Mesodermal cell (in vitro differentiated cells): Measurements from ENCODE around the gene LYRM1.
"Not testable (repeated sequence)": the region's sequence is repeated elsewhere in the genome, so short reads cannot be mapped to it uniquely, and the experiment has no call there.

Source experiments
- H3K27ac ChIP-seq: 2 replicates; pipeline ENCODE4 v1.7.0; 2013; ENCODE audit warnings: mild to moderate bottlenecking, low read depth, low read length, moderate library complexity; ENCODE audit not compliant: severe bottlenecking
- H3K36me3 ChIP-seq: 2 replicates; pipeline ENCODE4 v1.7.1; 2013; ENCODE audit warnings: mild to moderate bottlenecking, low read length, moderate library complexity; ENCODE audit not compliant: control insufficient read depth, insufficient read depth
- H3K4me1 ChIP-seq: one replicate; pipeline ENCODE4 v1.7.1; 2013; ENCODE audit warnings: mild to moderate bottlenecking, low read length; ENCODE audit not compliant: insufficient read depth, control insufficient read depth, poor library complexity, severe bottlenecking
- H3K4me3 ChIP-seq: 2 replicates; pipeline ENCODE4 v1.7.0; 2013; ENCODE audit warnings: low read length, control low read depth, mild to moderate bottlenecking; ENCODE audit not compliant: insufficient read depth, poor library complexity, severe bottlenecking; ENCODE audit errors: extremely low read depth
- H3K9me3 ChIP-seq: 2 replicates; pipeline ENCODE4 v1.7.1; 2013; ENCODE audit warnings: mild to moderate bottlenecking, low read length, moderate library complexity; ENCODE audit not compliant: control insufficient read depth
- whole genome bisulfite sequencing, 2 experiments: methylation state at CpG; one replicate each; pipeline ENCODE4 v1.1.5; 2013; ENCODE audit warnings: missing lambda C conversion rate in 2 of 2; ENCODE audit not compliant: insufficient coverage in 2 of 2; 5-methylcytosine and 5-hydroxymethylcytosine counted together

The LYRM1 gene

DNA sequence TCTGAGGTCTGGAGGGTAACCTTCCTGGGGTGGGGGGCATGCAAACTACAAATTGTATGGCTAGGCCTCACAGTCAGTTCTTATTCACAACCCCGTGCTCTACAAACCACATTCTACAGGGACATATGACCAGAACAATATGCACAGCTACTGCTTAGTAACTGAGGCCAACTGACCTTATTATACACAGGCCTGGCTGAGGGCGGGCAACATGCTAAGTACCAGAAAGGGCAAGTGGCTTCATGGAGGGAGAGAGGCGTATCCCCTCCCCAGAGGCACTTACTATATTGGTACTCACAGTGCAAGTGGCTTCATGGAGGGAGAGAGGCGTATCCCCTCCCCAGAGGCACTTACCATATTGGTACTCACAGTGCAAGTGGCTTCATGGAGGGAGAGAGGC, 39.6 kb upstream of the LYRM1 start:
- Histone ChIP-seq H3K4me1 (peaks cover 24% of the 10 kb centered on the region), H3K36me3 (peaks cover 51% of the 10 kb centered on the region)
- H3K9me3 ChIP-seq, H3K27ac ChIP-seq, H3K4me3 ChIP-seq: not testable (repeated sequence)
- 100% methylated on average over 1 of the region's 4 CpGs; no CpG with 5 or more reads in 1 of the 2 experiments for WGBS, 2 experiments

DNA sequence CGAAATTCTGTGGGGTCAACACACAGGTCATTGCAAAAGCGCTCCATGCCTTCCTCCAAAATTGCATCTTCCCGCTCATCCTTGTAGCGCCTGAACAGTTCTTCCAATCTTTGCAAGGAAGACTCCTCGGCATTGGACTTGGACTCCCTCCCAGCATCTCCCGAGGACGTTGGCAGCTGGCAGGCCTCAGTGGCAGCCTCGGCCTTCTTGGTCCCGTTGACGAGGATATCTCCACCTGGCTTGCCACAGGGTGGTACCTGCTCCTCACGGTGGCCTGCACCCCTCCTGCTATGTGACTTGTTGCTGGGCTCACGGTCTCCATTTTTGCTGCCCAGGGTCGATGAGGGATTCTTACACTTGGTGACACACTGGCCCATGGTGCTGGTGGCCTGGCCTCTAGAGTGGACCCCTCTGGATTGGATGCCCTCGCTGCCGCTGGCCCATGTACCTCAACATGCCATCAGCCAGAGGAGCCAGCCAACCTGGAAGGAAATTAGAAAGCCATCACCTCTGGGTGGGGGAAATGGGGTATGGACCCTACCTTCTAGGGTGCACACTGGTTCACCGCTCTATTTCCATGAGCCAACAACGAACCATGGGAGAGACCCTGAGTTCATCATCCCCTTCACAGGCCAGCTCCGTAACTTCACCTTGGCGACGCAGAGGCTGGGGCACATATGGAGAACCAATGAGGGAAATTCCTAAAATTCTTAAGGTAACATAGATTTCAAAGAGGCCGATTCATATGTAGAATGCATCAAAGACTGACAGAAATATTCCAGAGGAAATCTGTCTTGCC, 38.2 kb upstream of the LYRM1 start:
- Histone ChIP-seq H3K4me3 (no peak overlapping the region), H3K4me1 (peaks cover 38% of the 10 kb centered on the region)

DNA sequence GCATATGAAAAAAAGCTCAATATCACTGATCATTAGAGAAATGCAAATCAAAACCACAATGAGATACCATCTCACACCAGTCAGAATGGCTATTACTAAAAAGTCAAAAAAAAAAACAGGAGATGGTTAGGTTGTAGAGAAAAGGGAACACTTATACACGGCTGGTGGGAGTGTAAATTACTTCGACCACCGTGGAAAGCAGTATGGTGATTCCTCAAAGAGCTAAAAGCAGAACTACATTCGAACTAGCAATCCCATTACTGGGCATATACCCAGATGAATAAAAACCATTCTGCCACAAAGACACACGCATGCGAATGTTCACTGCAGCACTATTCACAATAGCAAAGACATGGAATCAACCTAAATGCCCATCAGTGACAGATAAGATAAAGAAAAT, 36.2 kb upstream of the LYRM1 start:
- Histone ChIP-seq H3K27ac (peak overlapping the region; percentile 62), H3K4me1 (peaks cover 49% of the 10 kb centered on the region), H3K36me3 (peaks cover 37% of the 10 kb centered on the region)
- H3K9me3 ChIP-seq, H3K4me3 ChIP-seq: not testable (repeated sequence)
- 89 to 100% methylated on average over 3 to 6 of the region's 6 CpGs for WGBS, 2 experiments

More for the DNA sequence above, 38.2 kb upstream of the LYRM1 start:
- H3K27ac ChIP-seq: no peak overlapping the region
- 89 to 97% methylated on average over 20 to 21 of the region's 21 CpGs for WGBS, 2 experiments
- no peaks in the 10 kb centered on the region for H3K9me3 ChIP-seq
- peaks cover 44% of the 10 kb centered on the region for H3K36me3 ChIP-seq

DNA sequence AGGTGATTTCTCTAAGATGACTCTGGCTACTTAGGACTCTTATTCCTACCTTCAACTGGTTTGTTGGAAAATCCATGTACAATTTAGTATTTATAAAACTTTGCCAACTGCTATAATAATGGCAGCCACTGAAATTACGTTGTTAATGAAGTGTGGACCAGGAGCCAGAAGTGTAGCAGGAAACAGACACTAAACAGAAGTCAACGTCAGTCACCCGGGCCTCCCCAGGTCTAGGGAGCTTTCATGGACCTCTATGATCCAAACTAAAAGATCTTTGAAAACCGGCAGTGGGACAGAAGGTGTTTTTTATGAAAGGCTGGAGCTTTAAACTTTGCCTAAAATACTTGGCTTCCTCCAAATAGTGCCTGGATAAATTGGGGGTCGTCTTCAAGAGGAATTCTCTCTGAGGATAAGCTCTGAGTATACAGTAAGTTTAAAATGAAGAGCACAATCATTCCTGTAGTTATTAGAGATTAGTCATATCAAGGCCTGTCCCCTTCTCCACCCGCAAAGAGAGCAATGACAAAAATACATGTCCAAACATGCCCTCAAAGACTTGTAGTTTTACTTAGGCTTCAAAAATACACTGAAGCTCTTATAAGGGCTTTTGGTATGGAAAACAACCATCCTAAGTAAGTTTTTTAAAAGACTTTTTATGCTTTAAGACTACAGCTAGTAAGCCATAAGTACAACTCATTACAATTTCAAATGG, 35.0 kb upstream of the LYRM1 start:
- Histone ChIP-seq H3K4me3 (no peak overlapping the region), H3K9me3 (no peaks in the 10 kb centered on the region), H3K36me3 (peaks cover 25% of the 10 kb centered on the region), H3K27ac (peak overlapping the region; percentile 98), H3K4me1 (peaks cover 59% of the 10 kb centered on the region)
- WGBS, 2 experiments: 90 to 96% methylated on average over 2 to 4 of the region's 6 CpGs

DNA sequence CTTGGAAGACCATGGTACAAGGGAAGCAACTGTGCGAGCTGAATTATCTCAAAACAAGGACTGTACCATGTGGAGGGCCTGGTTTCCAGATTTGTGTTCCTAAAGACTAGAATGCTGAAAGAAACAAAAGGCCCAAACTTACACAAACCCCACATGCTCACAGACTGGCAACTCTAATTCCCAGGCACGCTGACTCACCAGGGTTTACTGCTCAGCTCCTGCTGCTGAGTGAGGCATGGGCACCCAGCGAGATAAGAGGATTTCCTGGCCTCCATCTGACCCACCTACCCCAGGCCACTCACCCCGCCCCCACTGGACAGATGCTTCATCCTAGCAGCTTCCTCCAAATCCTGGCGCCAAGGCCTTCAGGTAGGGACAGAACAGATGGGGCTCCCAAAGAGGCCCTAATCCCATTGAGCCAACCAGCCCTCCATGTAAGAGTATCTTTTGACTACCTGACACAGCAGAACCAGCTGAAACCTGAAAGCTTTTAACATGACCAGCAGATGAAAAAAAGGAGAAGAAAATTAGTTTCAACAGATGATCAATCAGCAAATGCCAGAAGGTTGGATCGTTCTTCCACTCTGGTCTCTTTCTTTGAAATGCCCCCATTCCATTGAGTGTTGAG, 34.3 kb upstream of the LYRM1 start:
- H3K4me3 ChIP-seq: no peak overlapping the region
- 57 to 76% methylated on average over 4 to 5 of the region's 6 CpGs for WGBS, 2 experiments
- H3K4me1 ChIP-seq: peaks cover 62% of the 10 kb centered on the region
- peaks cover 19% of the 10 kb centered on the region for H3K36me3 ChIP-seq
- H3K27ac ChIP-seq: peak overlapping the region; percentile 98
- H3K9me3 ChIP-seq: no peaks in the 10 kb centered on the region

DNA sequence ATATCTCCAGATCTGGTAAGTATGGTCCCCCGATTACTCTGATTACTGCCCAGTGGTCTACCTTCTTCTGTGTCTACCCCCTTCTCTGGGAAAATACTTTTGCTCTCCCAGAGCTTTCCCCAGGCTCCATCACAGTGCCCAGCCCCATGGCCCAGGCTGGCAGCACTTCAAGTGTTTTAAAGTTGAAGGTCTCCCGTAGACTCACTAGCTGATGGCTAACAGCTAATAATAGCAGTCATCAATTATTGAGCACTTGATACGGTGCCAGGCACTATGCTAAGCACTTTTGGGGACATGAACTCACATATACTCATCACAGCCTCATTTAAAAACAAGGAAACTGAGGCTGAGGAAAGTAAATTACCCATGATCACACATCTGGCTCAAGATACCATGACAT, 33.8 kb upstream of the LYRM1 start:
- Histone ChIP-seq H3K27ac (no peak overlapping the region), H3K4me3 (no peak overlapping the region), H3K4me1 (peaks cover 67% of the 10 kb centered on the region), H3K36me3 (peaks cover 13% of the 10 kb centered on the region), H3K9me3 (no peaks in the 10 kb centered on the region)
- WGBS, 2 experiments: 91 to 100% methylated on average over 2 to 3 of the region's 3 CpGs

DNA sequence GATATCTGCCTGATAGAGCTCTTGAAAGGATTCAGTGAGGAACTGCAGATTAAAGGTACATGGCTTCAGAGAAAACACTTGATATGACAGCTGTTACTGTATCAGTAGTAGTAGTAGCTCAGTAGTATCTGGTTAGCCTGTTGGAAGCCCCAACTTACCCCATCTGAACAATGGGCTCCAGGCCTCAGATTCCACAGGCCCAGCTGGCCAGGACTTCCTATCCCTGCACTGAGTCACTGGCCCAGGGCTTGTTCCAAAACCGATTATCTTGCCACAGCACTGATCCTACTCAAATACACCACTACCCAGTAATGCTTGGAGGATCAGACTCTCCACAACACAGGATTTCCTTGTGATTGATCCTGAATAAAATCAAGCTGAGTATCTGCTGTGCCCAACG, 33.0 kb upstream of the LYRM1 start:
- WGBS, 2 experiments: 93 to 100% methylated on average over 2 of the region's 2 CpGs
- Histone ChIP-seq H3K4me3 (no peak overlapping the region), H3K27ac (no peak overlapping the region), H3K4me1 (peaks cover 74% of the 10 kb centered on the region), H3K9me3 (no peaks in the 10 kb centered on the region), H3K36me3 (peaks cover 5% of the 10 kb centered on the region)

DNA sequence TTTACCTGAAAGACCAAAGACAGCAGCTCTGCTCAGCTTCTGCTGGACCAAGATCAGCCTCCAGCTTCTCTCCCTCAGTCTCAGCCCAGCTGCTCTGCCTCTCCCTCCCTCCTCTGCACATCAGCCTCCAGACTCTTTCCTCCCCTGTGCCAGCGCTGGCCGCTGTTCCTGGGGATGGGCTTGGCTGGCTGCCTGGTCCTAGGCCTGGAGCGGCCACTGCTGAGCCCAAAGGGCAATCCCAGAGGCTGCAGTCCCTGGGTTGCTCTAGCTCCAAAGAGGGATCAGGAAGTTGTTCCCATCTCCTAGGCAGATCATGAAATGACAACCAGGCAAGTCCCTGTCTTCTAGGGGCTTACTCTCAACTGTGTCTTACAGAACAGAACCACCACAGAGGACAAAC, 31.7 kb upstream of the LYRM1 start:
- no peak overlapping the region for H3K27ac ChIP-seq
- peaks cover 81% of the 10 kb centered on the region for H3K4me1 ChIP-seq
- H3K36me3 ChIP-seq: no peaks in the 10 kb centered on the region
- WGBS, 2 experiments: 54 to 61% methylated on average over 3 of the region's 3 CpGs
- H3K4me3 ChIP-seq: no peak overlapping the region
- no peaks in the 10 kb centered on the region for H3K9me3 ChIP-seq

DNA sequence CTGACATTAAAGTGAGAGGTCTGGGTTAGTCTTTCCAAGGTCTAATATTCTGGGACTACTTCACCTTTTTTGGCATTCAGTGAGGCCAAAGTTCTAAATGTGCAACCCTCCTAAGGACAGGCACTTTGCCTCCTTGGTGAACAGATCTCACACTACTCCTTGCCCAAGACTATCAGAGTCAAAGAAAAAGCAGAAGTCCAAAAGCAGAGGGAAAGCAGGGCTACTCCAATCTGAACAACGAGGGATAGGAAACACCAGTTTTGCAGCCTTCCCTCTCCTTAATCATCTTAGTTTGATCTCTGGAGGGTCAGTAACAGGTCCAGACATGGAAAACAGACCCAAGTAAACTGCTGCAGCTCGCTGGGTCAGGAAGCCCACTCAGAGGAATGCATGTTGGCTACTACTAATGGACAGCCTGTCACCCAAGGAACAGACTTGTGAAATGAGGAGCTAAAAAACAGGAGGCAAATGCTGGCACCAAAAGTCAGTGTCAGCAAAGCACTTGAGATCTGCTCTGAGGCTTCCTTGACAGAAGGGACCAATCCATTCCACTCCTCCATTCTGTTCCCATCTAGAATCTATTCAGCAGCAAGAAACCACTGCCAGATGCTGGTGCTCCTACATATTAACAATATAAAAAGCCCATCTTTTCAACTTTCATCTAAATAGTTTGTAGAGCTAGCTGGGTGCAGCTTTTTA, 30.3 kb upstream of the LYRM1 start:
- Histone ChIP-seq H3K9me3 (no peaks in the 10 kb centered on the region), H3K4me1 (peaks cover 86% of the 10 kb centered on the region), H3K4me3 (no peak overlapping the region), H3K36me3 (no peaks in the 10 kb centered on the region), H3K27ac (peak overlapping the region; percentile 84)
- 62 to 65% methylated on average over 2 of the region's 2 CpGs for WGBS, 2 experiments

DNA sequence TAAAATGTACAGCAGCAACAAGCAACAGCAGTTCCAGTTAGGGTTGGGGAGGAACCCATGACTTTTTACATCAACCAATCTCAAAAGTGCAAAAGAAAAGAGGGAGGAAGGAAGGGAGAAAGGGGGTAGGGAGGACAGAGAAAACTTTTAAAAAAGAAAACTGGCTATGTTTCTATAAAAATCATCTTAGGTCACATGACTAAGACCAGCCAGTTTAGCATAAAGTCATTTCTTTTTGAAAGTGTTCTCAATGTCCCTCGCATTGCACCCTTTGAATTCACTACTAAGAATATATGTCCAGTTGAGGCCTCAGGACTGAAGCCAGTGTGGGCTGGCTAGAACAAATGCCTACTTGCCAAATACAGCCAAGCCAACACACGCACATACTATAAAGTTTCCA, 29.3 kb upstream of the LYRM1 start:
- no peak overlapping the region for H3K4me3 ChIP-seq
- H3K4me1 ChIP-seq: peaks cover 79% of the 10 kb centered on the region
- H3K36me3 ChIP-seq: no peaks in the 10 kb centered on the region
- WGBS, 2 experiments: 0 to 92% methylated on average over 1 of the region's 2 CpGs
- peak overlapping the region; percentile 84 for H3K27ac ChIP-seq
- no peaks in the 10 kb centered on the region for H3K9me3 ChIP-seq
